Chondrocyte (in vitro differentiated cells): ENCODE results near the gene BNC2. TPM values are rescaled to one million over a fixed set of nuclear protein-coding genes. Genes with fewer than 3 reads are reported as not detected.

Experiments used
- DNase-seq: peaks from one replicate; pipeline ENCODE4 v3.0.0; 2021; ENCODE audit warnings: mixed read lengths, low spot score
- H3K27ac Mint-ChIP-seq: one replicate; pipeline ENCODE4 v1.8.0; 2021; ENCODE audit warnings: mild to moderate bottlenecking, moderate library complexity, mixed read lengths; ENCODE audit not compliant: unreplicated experiment
- H3K27me3 Mint-ChIP-seq: 2 replicates; pipeline ENCODE4 v1.8.0; 2021; ENCODE audit warnings: low read depth, mixed read lengths
- H3K36me3 Mint-ChIP-seq: 2 replicates; pipeline ENCODE4 v1.8.0; 2021; ENCODE audit warnings: low read depth, mixed read lengths
- H3K4me1 Mint-ChIP-seq: 2 replicates; pipeline ENCODE4 v1.8.0; 2021; ENCODE audit warnings: low read depth, mild to moderate bottlenecking, mixed read lengths
- H3K4me3 Mint-ChIP-seq: one replicate; pipeline ENCODE4 v1.8.0; 2021; ENCODE audit warnings: mild to moderate bottlenecking, moderate library complexity, mixed read lengths; ENCODE audit not compliant: unreplicated experiment
- H3K9me3 Mint-ChIP-seq: 2 replicates; pipeline ENCODE4 v1.8.0; 2021; ENCODE audit warnings: low read depth, mixed read lengths
- CTCF ChIP-seq: fragments of 200-600 bp; sonication (generic); IDR thresholded peaks from 2 replicates; pipeline ENCODE4 v1.5.0; 2021; ENCODE audit warnings: antibody characterized with exemption, mild to moderate bottlenecking, moderate library complexity
- total RNA-seq: library from RNA; stranded (reverse); gene quantifications from 3 replicates; pipeline ENCODE4 v1.2.1, GENCODE V29; 2021

BNC2 gene
- total RNA-seq, 1 donor from 2014 or later, result 17.8 TPM

- TF ChIP-seq CTCF, result no peak
- Mint-ChIP-seq H3K27ac (no peak overlapping the region), H3K4me1 (peaks cover 46% of the 10 kb centered on the region), H3K27me3 (no peaks in the 10 kb centered on the region), H3K9me3 (peaks cover 3% of the 10 kb centered on the region), H3K36me3 (no peaks in the 10 kb centered on the region), H3K4me3 (no peak overlapping the region)
- DNase-seq, result no peak
Observed at GRCh38 chr9:16637911-16638310, 232.6 kb downstream of the BNC2 start.

GRCh38 chr9:16637218-16637617, 233.3 kb downstream of the BNC2 start:
- H3K9me3 Mint-ChIP-seq, result peaks cover under 1% of the 10 kb centered on the region
- TF ChIP-seq CTCF, result no peak
- peaks cover 39% of the 10 kb centered on the region for H3K4me1 Mint-ChIP-seq
- DNase-seq, result no peak
- no peaks in the 10 kb centered on the region for H3K27me3 Mint-ChIP-seq
- no peak overlapping the region for H3K4me3 Mint-ChIP-seq
- H3K27ac Mint-ChIP-seq, result no peak overlapping the region
- no peaks in the 10 kb centered on the region for H3K36me3 Mint-ChIP-seq

GRCh38 chr9:16633794-16634193, 236.7 kb downstream of the BNC2 start:
- Mint-ChIP-seq H3K27ac (no peak overlapping the region), H3K4me1 (peaks cover 27% of the 10 kb centered on the region), H3K9me3 (no peaks in the 10 kb centered on the region), H3K36me3 (no peaks in the 10 kb centered on the region), H3K27me3 (no peaks in the 10 kb centered on the region), H3K4me3 (no peak overlapping the region)
- DNase-seq, result no peak
- TF ChIP-seq CTCF, result no peak

GRCh38 chr9:16628413-16628812, 242.1 kb downstream of the BNC2 start:
- H3K27ac Mint-ChIP-seq, result peak overlapping the region; percentile 72
- H3K36me3 Mint-ChIP-seq, result no peaks in the 10 kb centered on the region
- peak overlapping the region; percentile 16 for H3K4me3 Mint-ChIP-seq
- TF ChIP-seq CTCF, result no peak
- H3K4me1 Mint-ChIP-seq, result peaks cover 60% of the 10 kb centered on the region
- no peak for DNase-seq
- no peaks in the 10 kb centered on the region for H3K27me3 Mint-ChIP-seq
- H3K9me3 Mint-ChIP-seq, result no peaks in the 10 kb centered on the region

GRCh38 chr9:16627967-16628366, 242.5 kb downstream of the BNC2 start:
- H3K4me1 Mint-ChIP-seq, result peaks cover 65% of the 10 kb centered on the region
- no peak for DNase-seq
- H3K36me3 Mint-ChIP-seq, result no peaks in the 10 kb centered on the region
- no peaks in the 10 kb centered on the region for H3K27me3 Mint-ChIP-seq
- H3K4me3 Mint-ChIP-seq, result peak overlapping the region; percentile 16
- H3K9me3 Mint-ChIP-seq, result no peaks in the 10 kb centered on the region
- H3K27ac Mint-ChIP-seq, result peak overlapping the region; percentile 72
- TF ChIP-seq CTCF, result no peak
